Muscle of arm (tissue), 12 donors: ENCODE measurements around the gene SLC19A1. TPM values are rescaled to one million over a fixed set of nuclear protein-coding genes. Genes with fewer than 3 reads are reported as not detected.
A peak's percentile ranks its signal among the peaks of the same experiment; 100 is the strongest.

Experiments used
- DNase-seq: peaks from one replicate; pipeline ENCODE4 v3.0.0-alpha.2; 2013
- polyA plus RNA-seq, 12 donors: library from polyadenylated mRNA; unstranded; fragments of 120-200 nt; gene quantifications; one replicate each; pipeline ENCODE4 v1.2.1, GENCODE V29; 2013; ENCODE audit not compliant: insufficient read length in 12 of 12

Gene SLC19A1
- polyA plus RNA-seq, 12 donors = 4.9 to 24.9 (median 16.9) TPM; not detected in 1

- DNase-seq = no peak
Observed at GRCh38 chr21:45559216-45560105, 17.2 kb upstream of the SLC19A1 start.

- DNase-seq = no peak
Observed at GRCh38 chr21:45558044-45558721, 15.9 kb upstream of the SLC19A1 start.

GRCh38 chr21:45557616-45558043, 15.4 kb upstream of the SLC19A1 start:
- DNase-seq = no peak

- no peak for DNase-seq
Observed at GRCh38 chr21:45556645-45557615, 14.7 kb upstream of the SLC19A1 start.

- no peak for DNase-seq
Observed at GRCh38 chr21:45556302-45556644, 14.0 kb upstream of the SLC19A1 start.

- peak; percentile 85 for DNase-seq
Observed at GRCh38 chr21:45555557-45556301, 13.5 kb upstream of the SLC19A1 start.

- DNase-seq = no peak
Observed at GRCh38 chr21:45555251-45555556, 13.0 kb upstream of the SLC19A1 start.

GRCh38 chr21:45554477-45555175, 12.4 kb upstream of the SLC19A1 start:
- peak; percentile 90 for DNase-seq

- no peak for DNase-seq
Observed at GRCh38 chr21:45552696-45553391, 10.6 kb upstream of the SLC19A1 start.

- no peak for DNase-seq
Observed at GRCh38 chr21:45551783-45552695, 9.8 kb upstream of the SLC19A1 start.

- no peak for DNase-seq
Observed at GRCh38 chr21:45551316-45551715, 9.1 kb upstream of the SLC19A1 start.

- no peak for DNase-seq
Observed at GRCh38 chr21:45550522-45551210, 8.4 kb upstream of the SLC19A1 start.

- DNase-seq = no peak
Observed at GRCh38 chr21:45549626-45550463, 7.6 kb upstream of the SLC19A1 start.

- DNase-seq = no peak
Observed at GRCh38 chr21:45548711-45549491, 6.7 kb upstream of the SLC19A1 start.

GRCh38 chr21:45547545-45547900, 5.3 kb upstream of the SLC19A1 start:
- no peak for DNase-seq
